IMR-90 (cell line): Measurements from ENCODE around the gene EVI5. TPM values are rescaled to one million over a fixed set of nuclear protein-coding genes. Genes with fewer than 3 reads are reported as not detected.
A peak's percentile ranks its signal among the peaks of the same experiment; 100 is the strongest.
"Not testable (repeated sequence)": the region's sequence is repeated elsewhere in the genome, so short reads cannot be mapped to it uniquely, and the experiment has no call there.

Experiments used
- ATAC-seq: fragments of 200-7000 bp; cut with Tn5 transposase; 2 replicates; pipeline ENCODE4 v1.9.1; 2020; ENCODE audit warnings: low read depth, mild to moderate bottlenecking, moderate library complexity
- BruUV-seq: library from RNA; stranded (reverse); fragments of 400-500 nt; replicated peaks from 2 replicates; lab custom pipeline; 2021; lab: Mats Ljungman, UMichigan
- CTCF ChIA-PET: fragments of 300-600 bp; formaldehyde crosslinking; extraction: SDS; loops from one replicate; lab custom pipeline; 2021; ENCODE audit warnings: antibody characterized with exemption; lab: Yijun Ruan, JAX
- POLR2A ChIA-PET: fragments of 300-600 bp; sonication (Branson Sonifier 250); formaldehyde crosslinking; loops from one replicate; lab custom pipeline; 2022; ENCODE audit warnings: antibody characterized with exemption; ENCODE audit not compliant: unreplicated experiment; lab: Charles Lee
- DNase-seq: peaks from one replicate; pipeline ENCODE4 v3.0.0; 2013
- H2AFZ ChIP-seq: replicated peaks from 2 replicates; pipeline ENCODE3; 2013; ENCODE audit warnings: low read length, mild to moderate bottlenecking; ENCODE audit not compliant: poor library complexity
- H2AK5ac ChIP-seq: 2 replicates; pipeline ENCODE4 v1.6.1; 2013; ENCODE audit warnings: low read depth, low read length, inconsistent platforms
- H2AK9ac ChIP-seq: replicated peaks from 2 replicates; pipeline ENCODE3; 2013; ENCODE audit warnings: mild to moderate bottlenecking, low read depth, low read length, moderate library complexity; ENCODE audit not compliant: poor library complexity
- H2BK120ac ChIP-seq: 2 replicates; pipeline ENCODE4 v1.6.1; 2013; ENCODE audit warnings: low read depth, low read length, inconsistent platforms
- H2BK15ac ChIP-seq: 3 replicates; pipeline ENCODE4 v1.6.1; 2013; ENCODE audit warnings: low read depth, low read length, inconsistent platforms
- H2BK20ac ChIP-seq: 2 replicates; pipeline ENCODE4 v1.6.1; 2013; ENCODE audit warnings: low read depth, mild to moderate bottlenecking, inconsistent platforms, low read length, moderate library complexity
- H2BK5ac ChIP-seq: 2 replicates; pipeline ENCODE4 v1.6.1; 2013; ENCODE audit warnings: mild to moderate bottlenecking, low read depth, low read length, inconsistent platforms; ENCODE audit not compliant: poor library complexity, severe bottlenecking
- H3K14ac ChIP-seq: replicated peaks from 2 replicates; pipeline ENCODE4 v1.6.1; 2013; ENCODE audit warnings: low read depth, low read length, inconsistent platforms
- H3K18ac ChIP-seq: 2 replicates; pipeline ENCODE4 v1.6.1; 2013; ENCODE audit warnings: low read depth, low read length, control low read depth
- H3K23ac ChIP-seq: 2 replicates; pipeline ENCODE4 v1.6.1; 2013; ENCODE audit warnings: low read depth, low read length, inconsistent platforms
- H3K27ac ChIP-seq: 2 replicates; pipeline ENCODE4 v1.5.1; 2013; ENCODE audit warnings: mild to moderate bottlenecking, control low read depth, low read length; ENCODE audit not compliant: insufficient read depth
- H3K27me3 ChIP-seq: 2 replicates; pipeline ENCODE4 v1.6.1; 2013; ENCODE audit warnings: low read length; ENCODE audit not compliant: control insufficient read depth, insufficient read depth
- H3K36me3 ChIP-seq: 2 replicates; pipeline ENCODE4 v1.6.1; 2013; ENCODE audit warnings: low read length, mixed read lengths; ENCODE audit not compliant: control insufficient read depth, insufficient read depth
- H3K4ac ChIP-seq: 2 replicates; pipeline ENCODE4 v1.6.1; 2013; ENCODE audit warnings: low read depth, low read length, inconsistent platforms
- H3K4me1 ChIP-seq: 2 replicates; pipeline ENCODE4 v1.6.1; 2013; ENCODE audit warnings: low read length, mixed read lengths; ENCODE audit not compliant: control insufficient read depth, insufficient read depth
- H3K4me2 ChIP-seq: 2 replicates; pipeline ENCODE4 v1.6.1; 2013; ENCODE audit warnings: low read depth, mild to moderate bottlenecking, control low read depth, low read length, moderate library complexity
- H3K4me3 ChIP-seq: 2 replicates; pipeline ENCODE4 v1.5.1; 2013; ENCODE audit warnings: low read depth, mild to moderate bottlenecking, control low read depth, low read length, moderate library complexity; ENCODE audit not compliant: insufficient read depth
- H3K56ac ChIP-seq: 2 replicates; pipeline ENCODE4 v1.6.1; 2013; ENCODE audit warnings: low read length, inconsistent platforms; ENCODE audit not compliant: insufficient read depth; ENCODE audit errors: extremely low read depth
- H3K79me1 ChIP-seq, 2 experiments: 2 replicates each; pipeline ENCODE4 v1.6.1; 2013; ENCODE audit warnings: low read length in 2 of 2, inconsistent platforms in 1 of 2, low read depth in 1 of 2
- H3K9ac ChIP-seq: 2 replicates; pipeline ENCODE4 v1.6.1; 2013; ENCODE audit warnings: low read depth, low read length, control low read depth
- H3K9me1 ChIP-seq: 2 replicates; pipeline ENCODE4 v1.6.1; 2013; ENCODE audit warnings: low read length, inconsistent platforms; ENCODE audit not compliant: insufficient read depth
- H3K9me3 ChIP-seq: 2 replicates; pipeline ENCODE4 v1.6.1; 2013; ENCODE audit warnings: low read length; ENCODE audit not compliant: control insufficient read depth, insufficient read depth
- H4K20me1 ChIP-seq: 2 replicates; pipeline ENCODE4 v1.6.1; 2013; ENCODE audit warnings: low read length, inconsistent platforms; ENCODE audit not compliant: insufficient read depth
- H4K5ac ChIP-seq: 2 replicates; pipeline ENCODE4 v1.6.1; 2013; ENCODE audit warnings: mild to moderate bottlenecking, low read depth, low read length, control low read depth
- H4K8ac ChIP-seq, 2 experiments: 2 replicates each; pipeline ENCODE4 v1.6.1; 2013; ENCODE audit warnings: low read depth in 2 of 2, low read length in 2 of 2, control low read depth in 1 of 2, inconsistent platforms in 1 of 2
- H4K91ac ChIP-seq: 2 replicates; pipeline ENCODE4 v1.6.1; 2013; ENCODE audit warnings: low read depth, low read length, inconsistent platforms; ENCODE audit not compliant: insufficient read depth
- CEBPB ChIP-seq: IDR thresholded peaks from 2 replicates; pipeline ENCODE4 v1.6.1; 2012; ENCODE audit warnings: low read depth, low read length, improper control_type of control experiment
- WGBS, 2 experiments: methylation state at CpG; one replicate each; pipeline versions ENCODE4 v1.1.5 to v1.1.7; 2013; ENCODE audit warnings: missing lambda C conversion rate in 2 of 2; ENCODE audit not compliant: insufficient read length in 1 of 2; ENCODE audit errors: extremely low coverage in 2 of 2; 5-methylcytosine and 5-hydroxymethylcytosine counted together
- dilution Hi-C: fragments of 300-500 bp; cut with HindIII; formaldehyde crosslinking; loops from one replicate; pipeline ENCODE4 v1.14.3; 2018; ENCODE audit warnings: low sequenced_read_pairs; ENCODE audit not compliant: unreplicated experiment
- in situ Hi-C: fragments of 300-500 bp; cut with MboI; formaldehyde crosslinking; loops from 3 replicates; pipeline ENCODE4 v1.14.3; 2019; ENCODE audit warnings: low sequenced_read_pairs, inconsistent platforms, mixed read lengths
- intact Hi-C: fragments of 100-400 bp; cut with micrococcal nuclease; formaldehyde crosslinking; loops from 2 replicates; pipeline ENCODE4 v1.10.0; 2022
- polyA plus RNA-seq, 3 experiments: library from polyadenylated mRNA; depleted of rRNA; stranded (reverse); fragments of >200 nt; gene quantifications; 2 replicates each; pipeline ENCODE4 v1.2.3, GENCODE V29; 2012; ENCODE audit warnings: low replicate concordance in 1 of 3
- total RNA-seq: library from RNA; depleted of rRNA; stranded (reverse); fragments of >200 nt; gene quantifications from 2 replicates; pipeline ENCODE4 v1.2.3, GENCODE V29; 2012

Gene EVI5
- total and polyA plus RNA-seq, 2 of the 4 experiments (the other 2 are of a cell fraction) = 13.9 to 26.9 TPM

DNA sequence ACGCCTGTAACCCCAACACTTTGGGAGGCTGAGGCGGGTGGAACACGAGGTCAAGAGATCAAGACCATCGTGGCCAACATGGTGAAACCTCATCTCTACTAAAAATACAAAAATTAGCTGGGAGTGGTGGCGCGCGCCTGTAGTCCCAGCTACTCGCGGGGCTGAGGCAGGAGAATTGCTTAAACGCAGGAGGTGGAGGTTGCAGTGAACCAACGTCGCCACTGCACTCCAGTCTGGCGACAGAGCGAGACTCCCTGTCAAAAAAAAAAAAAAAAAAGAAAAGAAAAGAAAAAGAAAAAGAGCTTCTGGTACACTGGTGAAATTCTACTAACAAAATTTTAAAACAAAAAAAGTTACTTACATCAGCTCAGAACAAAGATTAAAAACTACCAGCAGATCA is 1.4 kb downstream of the EVI5 start:
- H3K18ac ChIP-seq, H4K5ac ChIP-seq, H2BK20ac ChIP-seq, BruUV-seq, H2AFZ ChIP-seq, H2AK5ac ChIP-seq, H3K23ac ChIP-seq, H2BK15ac ChIP-seq, H3K9me1 ChIP-seq, H3K9me3 ChIP-seq, H3K14ac ChIP-seq, H4K91ac ChIP-seq, H3K4me1 ChIP-seq, ATAC-seq, H4K8ac ChIP-seq, dilution Hi-C loops, H2BK120ac ChIP-seq, H2AK9ac ChIP-seq, H3K4ac ChIP-seq, in situ Hi-C loops, H3K36me3 ChIP-seq, intact Hi-C loops, H3K27me3 ChIP-seq: not testable (repeated sequence)
- no CpG with 5 or more reads among the region's 14 CpGs for WGBS, 2 experiments
- peak overlapping the region; percentile 95 for H3K4me2 ChIP-seq
- peak overlapping the region; percentile 95 for H2BK5ac ChIP-seq
- peaks cover 19% of the 10 kb centered on the region for H4K20me1 ChIP-seq
- ChIA-PET POLR2A (interaction anchor here (0.6 kb wide), 1 partner anchor 246 kb away, joined by 3 read pairs; no protein-coding TSS in a partner anchor), CTCF (interaction anchor here (0.6 to 2.0 kb wide), 10 partner anchors 10 to 537 kb away, joined by 3 to 7 read pairs (median 4); no protein-coding TSS in a partner anchor)
- 0 out of 2 replicates have a peak, but pooled peaks have one; percentile 8 for TF ChIP-seq CEBPB
- peak overlapping the region; percentile 87 for H3K9ac ChIP-seq
- H3K4me3 ChIP-seq = peak overlapping the region; percentile 91
- H3K27ac ChIP-seq = 0 out of 2 replicates have a peak overlapping the region, but pooled peaks have one; percentile 0
- H3K56ac ChIP-seq = 0 out of 2 replicates have a peak overlapping the region, but pooled peaks have one; percentile 12
- peak; percentile 30 for DNase-seq
- H3K79me1 ChIP-seq = peaks cover 6 to 39% of the 10 kb centered on the region in 2 experiments; a peak in 3 of 4 replicates
